NCI-H82 (cell line): Measurements from ENCODE around the gene CCBE1.
"Not testable (repeated sequence)": the region's sequence is repeated elsewhere in the genome, so short reads cannot be mapped to it uniquely, and the experiment has no call there.

Experiments used
- DNase-seq: peaks from one replicate; lab custom pipeline; 2025; lab: John Stamatoyannopoulos, UW

CCBE1 gene

DNA sequence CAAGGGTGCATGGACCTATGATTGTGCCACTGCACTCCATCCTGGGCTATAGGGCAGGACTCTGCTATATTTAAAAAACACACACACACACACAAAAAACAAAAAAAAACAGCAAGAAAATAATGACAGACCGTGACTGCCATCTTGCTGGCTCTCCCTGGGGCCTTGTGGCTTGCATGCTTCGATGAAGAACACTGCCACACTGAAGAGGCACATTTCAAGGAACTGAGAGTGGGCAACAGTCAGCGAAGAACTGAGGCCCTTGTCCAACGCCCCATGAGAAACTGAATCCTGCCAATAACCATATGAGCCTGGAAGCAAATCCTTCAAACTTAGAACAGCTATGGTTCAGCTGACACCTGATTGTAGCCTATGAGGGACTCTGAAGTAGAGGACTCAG, 158.1 kb downstream of the CCBE1 start:
- no peak for DNase-seq

DNA sequence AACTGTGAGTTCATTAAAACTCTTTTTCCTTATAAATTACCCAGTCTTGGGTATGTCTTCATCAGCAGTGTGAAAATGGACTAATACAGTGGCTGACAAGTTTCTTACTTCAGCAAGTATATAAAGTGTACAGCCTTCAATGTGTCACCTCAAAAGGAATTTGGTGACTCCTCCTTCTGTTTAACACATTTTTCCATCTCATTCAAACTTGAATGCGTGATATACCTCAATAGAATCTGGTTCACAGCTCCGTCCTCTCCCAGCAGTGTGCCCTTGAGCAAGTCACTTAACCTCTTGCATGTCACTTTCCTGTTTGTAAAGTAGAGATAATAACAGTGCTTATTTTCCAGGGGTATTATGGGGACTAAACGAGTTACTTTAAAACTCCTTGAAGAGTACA, 159.6 kb downstream of the CCBE1 start:
- no peak for DNase-seq

DNA sequence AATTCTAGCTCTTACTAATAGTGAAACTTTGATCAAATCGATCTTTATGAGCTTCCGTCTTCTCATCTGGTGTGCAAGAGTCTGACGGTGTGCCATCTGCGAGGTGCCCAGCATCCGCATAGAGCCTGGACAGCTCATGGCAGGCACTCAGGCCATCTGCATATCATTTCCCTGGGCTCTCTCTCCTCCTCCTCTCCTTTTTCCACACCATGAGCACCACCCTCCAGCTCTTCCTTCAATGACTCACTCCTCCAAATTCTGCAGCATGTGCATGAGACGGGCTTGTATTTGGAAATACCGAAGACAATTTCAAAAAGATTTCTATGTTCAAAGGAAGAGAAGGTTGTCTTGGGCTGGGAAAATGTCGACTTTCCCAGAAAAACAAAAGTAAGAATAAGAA, 161.1 kb downstream of the CCBE1 start:
- no peak for DNase-seq

DNA sequence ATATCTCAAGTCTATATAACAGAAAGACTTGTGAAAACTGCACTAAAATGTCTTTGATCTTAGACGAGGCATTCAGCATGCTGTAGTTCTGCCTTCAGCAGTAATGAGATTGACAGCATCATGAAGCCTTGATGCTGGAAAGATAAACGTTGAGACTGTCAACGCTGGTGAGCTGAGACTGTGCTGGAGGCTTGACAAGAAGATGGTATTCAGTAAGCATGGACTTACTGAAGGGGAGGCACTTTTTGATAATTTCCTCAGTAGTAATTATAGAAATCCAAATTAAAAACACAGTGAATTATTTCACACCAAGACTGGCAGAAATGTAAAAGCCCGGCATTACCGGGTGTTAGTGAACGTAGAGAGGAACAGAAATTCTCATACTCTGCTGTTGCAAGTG, 162.2 kb downstream of the CCBE1 start:
- no peak for DNase-seq

DNA sequence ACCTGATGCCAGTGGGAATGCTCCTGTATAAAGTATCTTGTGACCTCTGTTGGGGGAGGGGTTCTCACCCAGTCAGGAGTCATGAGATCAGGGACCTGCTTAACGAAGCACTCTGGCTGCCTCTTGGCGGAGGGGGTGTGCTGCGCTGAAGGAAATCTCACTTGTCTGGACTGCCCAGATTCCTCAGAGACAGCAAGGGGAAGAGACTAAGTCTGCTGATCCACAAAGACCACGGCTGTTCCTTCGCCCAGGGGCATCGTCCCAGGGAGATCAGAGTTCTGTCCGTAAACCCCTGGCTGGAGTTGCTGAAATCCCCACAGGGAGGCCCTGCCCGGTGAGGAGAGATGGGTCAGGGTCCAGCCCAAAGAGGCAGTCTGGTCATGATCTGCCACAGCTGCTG, 168.4 kb downstream of the CCBE1 start:
- DNase-seq, result no peak

DNA sequence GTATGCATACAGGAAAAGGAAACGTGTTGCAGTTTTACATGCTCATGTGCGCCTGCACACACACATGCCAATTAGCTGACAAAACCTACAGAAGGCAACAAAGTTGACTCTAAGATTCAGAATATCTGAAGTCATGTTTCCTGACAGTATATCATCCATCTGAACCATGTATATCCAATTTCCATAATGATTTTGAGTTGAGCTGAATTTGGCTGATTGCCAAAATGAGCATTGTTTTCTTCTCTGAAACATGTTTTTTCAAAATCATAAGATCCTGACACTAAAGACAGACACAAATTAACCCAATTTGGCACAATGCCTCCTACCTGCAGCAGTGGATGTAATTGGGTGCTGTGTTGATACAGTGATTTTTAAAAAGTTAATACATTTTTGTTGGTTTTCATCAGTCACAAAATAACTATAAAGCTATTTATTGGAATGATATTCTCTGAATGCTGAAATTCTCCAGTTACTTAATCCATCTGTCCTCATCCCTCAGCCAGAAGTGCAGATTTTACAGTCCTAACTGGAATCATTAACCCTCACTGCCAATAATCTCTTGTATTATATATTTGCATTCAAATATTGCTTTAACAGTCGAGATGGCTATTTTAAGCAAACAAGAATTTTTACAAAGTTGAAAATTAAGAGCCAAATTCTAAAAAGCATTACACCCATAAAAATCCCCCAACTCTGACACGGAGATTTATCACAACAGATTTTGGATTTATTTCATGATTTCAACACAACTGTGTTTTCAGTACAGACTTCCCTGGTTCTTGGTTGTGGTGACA, 176.5 kb downstream of the CCBE1 start:
- no peak for DNase-seq

DNA sequence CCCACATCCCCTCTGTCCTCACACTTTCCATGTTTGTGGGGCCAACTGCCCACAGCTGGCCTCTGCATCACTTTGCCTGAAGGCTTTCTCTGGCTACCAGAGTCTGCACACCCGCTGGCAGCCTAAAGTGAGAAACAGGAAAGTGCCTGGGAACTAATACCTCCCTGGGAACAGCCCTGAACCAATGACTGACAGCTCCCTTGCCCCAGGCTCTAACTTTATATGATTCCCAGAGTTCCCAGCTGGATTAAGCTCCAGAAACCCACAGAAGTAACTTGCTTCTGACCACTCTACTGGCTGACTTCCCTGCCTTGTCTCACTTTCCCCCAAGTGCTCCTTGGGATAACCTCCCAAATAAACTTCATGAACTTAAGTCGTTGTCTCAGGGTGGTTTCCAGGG, 178.5 kb downstream of the CCBE1 start:
- DNase-seq, result no peak

DNA sequence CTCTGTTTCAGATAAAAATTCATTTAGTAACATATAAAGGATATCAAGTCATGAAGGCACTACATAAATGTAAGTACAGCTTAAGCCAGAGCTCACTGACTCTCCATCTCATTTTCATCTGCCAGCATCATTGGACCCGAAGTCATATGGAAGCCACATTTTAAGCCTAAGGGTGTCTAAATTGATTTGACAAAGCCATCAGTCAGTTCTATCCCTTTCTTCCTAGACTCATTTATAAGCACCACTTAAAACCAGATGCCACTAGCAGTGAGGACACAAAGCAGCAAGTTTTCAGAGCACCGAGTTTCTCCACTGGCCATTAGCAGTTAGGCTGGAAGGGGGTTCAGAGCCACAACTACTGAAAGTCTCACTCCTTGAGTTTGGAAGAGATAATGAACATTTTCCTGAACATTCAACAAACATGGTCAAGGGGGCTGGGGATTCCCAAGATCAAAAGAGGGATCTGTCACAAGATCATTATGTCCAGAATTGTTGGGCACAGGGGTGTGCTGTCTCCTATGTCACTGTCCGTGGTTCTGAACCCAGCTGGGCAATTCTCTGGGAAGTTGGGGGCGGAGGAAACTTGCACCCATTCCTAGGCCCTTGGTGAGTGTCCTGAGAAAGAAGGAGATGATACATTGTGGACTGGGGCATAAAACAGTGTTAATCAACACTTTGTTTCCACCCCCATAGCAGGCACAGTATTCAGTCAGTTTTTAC, 179.6 kb downstream of the CCBE1 start:
- no peak for DNase-seq

DNA sequence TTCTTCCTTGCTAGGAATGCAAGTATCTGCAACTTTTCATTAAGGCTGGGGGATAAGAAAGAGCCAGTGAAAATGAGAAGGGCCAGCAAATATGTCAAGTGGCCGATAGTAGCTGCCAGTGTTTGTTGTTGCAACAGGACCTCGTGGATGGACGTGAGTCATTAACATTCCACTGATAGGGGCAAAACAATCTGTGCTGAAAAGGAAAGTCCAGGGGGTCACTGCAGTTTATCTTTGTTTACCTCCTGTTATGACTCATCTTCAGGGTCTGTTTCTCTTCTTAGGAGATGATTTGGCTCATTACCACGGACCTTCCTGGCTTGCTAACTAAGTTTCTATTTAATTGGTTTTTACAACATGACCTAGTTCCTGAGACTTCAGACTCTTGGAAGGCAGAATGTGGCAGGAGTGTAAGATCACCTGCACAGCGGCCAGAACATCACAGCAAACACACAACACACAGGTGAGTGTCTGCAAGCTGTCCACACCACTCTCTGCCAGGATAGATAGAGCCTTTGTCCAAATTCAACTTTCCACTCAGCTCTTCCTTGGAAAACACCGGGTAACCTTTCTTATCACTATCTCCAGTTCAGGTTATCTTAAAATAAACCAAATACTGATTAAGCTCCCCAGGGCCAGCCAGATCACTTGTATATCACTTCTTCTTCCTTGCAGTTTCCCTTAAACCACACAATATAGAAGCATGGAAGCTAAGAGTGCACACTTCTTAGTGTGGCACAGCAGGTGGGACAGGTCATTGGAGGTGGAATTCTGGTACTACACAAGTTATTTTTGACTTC, 180.7 kb downstream of the CCBE1 start:
- no peak for DNase-seq

DNA sequence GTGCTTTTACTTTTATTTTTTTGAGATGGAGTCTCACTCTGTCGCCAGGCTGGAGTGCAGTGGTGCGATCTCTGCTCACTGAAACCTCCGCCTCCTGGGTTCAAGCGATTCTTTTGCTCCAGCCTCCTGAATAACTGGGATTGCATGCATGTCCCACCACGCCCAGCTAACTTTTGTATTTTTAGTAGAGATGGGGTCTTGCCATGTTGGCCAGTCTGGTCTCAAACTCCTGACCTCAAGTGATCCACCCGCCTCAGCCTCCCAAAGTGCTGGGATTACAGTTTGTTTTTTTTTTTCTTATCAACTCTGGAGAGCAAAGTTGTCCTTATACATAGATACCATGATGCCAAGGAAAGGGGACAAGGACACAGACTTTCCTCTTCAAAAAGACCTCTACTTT, 181.3 kb downstream of the CCBE1 start:
- not testable (repeated sequence) for DNase-seq

DNA sequence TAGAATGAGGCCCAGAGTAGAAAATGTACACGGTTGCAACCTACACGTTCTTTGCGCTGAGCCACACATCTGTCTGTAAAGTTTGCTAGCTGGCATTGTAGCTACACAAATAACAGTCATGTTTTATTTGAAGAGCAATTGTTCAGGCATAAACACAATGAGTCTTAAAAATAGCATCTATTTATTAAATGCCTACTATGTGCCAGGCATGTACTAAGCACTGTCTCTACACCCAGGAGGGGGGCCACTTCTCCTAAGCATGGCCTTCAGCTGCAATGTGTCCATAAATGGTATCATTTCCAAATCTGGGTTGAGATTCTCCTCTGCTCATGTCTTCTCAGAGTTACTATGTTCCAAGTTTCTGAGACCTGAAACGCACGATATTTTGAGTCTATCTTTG, 182.1 kb downstream of the CCBE1 start:
- no peak for DNase-seq

DNA sequence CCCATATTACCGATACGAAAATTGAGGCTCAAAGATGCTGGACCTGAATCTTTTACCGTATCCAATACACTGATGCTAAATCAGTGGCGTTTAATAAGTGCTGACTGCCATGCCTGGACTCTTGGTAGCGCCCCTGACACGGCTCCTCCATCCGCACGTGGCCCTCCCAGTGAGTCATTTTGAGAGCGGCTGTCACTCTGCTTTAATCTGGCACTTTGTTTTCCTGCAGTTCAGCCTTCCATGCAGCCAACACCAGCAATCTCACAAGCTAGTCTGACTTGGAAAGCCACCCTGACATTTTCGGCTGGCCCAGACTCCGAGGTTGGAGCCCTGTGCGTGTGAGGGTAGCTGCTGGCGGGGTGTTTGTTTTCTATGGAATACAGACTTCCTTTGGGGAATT, 183.0 kb downstream of the CCBE1 start:
- peak; percentile 29 for DNase-seq

DNA sequence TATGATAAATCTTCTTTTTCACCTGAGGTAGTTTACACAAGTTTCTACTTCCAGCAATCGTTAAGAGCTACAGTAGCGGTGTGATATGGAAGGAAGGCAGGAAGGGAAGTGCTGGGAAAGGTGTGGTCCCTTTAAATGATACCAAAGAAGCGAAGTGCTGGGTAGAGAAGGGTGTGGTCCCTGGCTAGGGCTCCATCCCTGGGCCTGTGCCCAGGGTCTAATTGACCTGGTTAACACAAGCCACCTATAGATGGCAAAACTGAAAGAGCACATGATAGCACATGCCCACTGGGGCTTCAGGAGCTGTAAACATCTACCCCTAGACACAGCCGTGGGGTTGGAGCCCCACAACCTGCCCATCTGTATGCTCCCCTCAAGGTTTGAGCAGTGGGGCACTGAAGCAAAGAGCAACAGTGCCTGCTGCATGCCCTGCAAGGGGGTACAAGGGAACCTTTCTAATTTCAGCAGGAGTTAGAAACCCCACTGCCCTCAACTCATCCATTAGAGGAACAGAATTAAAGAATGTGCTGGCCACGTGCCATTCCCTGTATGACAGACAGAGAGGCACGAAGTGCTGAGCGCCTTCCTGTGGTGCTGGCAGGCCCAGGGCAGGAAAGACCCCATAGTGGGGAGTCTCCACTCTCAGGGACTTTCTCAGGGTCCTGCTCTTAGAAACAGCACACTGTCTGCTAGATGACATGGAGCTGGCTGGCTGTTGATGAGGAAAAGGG, 185.0 kb downstream of the CCBE1 start:
- no peak for DNase-seq

DNA sequence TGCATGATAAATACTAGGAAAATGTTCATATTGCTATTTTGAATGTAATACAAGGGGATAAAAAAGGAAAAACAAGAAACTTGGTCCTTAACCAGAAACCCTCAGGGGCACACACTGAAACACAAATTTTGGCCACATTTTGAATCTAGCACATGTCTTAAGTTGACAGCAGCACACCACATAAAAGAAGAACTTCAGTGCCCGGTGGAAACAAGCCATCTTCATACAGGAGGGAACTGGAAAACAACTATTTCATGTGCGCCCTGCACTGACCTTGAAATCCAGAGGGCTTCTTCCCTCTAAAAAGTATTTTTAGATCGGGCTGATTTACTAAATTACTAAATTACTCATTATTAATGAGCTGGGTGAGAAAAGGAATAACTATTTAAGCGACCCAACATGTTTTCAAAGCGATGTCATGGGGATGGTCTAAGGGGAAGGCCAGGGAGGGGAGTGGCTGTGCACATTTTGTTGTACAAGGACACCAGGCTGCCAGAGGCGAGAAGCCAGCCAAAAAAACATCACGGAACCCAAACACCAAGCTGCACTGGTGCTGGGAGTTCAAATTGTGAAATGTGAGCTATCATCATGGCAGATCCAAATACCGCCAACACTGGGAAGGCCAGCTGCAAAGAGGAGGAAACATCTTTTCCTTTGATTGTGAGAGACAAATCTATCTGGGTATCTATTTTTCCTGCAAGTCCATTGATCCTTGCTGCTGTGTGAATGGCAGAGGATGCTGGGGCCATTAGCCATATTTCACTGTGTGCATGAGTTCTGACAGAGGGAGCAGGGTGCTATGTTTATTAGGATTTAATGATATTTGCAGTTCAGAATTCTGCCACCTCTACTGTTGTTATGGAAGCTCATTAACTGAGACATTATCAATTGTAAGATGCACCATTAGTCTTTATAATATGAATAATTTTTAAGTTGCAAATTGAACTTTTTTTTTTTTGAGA, 187.5 kb downstream of the CCBE1 start:
- DNase-seq, result no peak

DNA sequence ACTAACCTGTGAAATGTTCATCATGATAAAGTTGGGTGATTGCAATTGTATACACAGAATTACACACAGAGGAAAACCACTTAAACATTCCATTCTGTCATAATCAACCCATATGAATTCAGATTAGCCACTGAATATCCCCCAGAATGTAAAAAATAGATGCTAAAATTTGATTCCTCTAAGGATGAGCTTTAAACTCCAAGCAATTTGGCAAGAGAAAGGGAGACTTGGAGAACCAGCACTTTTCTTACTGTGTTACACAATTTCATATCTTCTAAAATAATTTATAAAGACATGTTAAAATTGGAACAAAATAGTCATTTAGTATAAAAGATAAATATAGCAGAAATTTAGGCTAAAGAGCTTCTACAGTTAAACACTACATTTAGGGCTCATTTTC, 191.9 kb downstream of the CCBE1 start:
- DNase-seq, result no peak

DNA sequence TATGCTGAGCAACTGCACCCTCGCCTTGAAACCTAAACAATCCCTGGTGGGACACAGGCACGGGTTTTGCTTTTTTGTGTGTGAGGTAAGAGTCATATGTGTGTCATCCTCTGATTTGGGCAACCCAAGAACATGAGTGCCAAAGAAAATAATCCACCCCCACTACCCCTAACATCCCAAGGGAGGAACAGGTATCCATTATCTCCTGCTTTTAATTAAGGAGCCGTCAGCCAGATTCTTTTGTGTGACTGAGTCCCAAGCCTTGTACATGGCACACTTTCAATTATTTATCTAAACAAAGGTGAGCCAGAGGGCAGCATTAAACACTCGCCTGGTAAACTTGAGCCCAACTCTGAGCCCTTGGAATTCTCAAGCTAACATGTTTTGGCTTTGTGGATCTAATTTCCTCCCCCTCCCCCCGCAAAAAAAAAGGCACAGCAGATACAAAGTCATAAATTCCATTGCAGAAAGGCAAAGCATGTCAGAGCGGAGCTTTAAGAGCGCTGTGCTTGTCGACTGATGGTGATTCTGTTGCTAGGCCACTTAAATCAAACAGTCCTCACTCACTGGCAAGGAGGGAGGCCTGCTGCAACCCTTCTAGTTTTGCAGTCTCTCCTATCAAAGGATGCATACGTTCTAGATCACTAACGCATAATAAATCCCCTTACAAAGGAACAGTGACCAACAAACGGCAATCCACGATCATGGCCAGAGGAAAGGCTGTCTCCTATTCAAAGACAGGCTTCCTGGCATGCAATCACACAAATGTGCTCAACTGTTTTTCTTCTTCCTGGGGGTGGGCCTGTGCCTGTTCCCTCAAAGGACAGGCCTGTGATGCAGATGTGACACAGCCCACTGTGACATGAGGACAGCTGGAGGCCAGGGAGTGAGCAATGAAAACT, 194.7 kb downstream of the CCBE1 start:
- DNase-seq, result no peak

DNA sequence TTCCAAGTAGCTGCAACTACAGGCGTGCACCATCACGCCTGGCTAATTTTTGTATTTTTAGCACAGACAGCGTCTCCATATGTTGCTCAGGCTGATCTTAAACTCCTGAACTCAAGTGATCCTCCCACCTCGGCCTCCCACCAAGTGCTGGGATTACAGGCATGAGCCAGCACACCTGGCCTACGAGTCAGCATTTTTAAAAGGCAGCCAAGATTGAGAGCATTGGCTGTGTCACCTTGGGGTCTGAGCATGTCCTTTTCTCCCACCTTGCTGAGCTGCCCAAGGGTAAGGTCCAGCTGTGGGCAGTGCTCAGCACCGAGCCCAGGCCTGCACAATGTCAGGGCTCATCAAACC, 195.3 kb downstream of the CCBE1 start:
- DNase-seq, result peak; percentile 20

DNA sequence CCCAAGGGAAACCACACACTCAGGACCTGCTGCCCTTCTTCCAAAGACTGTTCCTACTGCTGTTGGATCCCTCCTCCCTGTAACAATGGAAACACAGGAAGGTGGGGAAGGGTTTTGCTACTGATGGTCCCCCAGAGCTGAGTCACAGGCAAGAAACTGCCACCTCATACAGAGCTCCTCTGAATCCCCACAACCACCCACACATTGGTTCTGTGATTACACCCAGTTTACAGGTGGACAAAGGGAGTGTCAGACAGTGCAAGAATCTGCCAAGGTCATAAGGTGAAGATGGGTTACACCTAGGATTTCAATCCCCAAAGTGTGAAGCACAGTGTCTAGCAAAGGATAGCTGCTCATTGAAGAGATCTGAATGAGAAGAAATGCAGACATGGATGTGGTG, 196.5 kb downstream of the CCBE1 start:
- DNase-seq, result no peak

DNA sequence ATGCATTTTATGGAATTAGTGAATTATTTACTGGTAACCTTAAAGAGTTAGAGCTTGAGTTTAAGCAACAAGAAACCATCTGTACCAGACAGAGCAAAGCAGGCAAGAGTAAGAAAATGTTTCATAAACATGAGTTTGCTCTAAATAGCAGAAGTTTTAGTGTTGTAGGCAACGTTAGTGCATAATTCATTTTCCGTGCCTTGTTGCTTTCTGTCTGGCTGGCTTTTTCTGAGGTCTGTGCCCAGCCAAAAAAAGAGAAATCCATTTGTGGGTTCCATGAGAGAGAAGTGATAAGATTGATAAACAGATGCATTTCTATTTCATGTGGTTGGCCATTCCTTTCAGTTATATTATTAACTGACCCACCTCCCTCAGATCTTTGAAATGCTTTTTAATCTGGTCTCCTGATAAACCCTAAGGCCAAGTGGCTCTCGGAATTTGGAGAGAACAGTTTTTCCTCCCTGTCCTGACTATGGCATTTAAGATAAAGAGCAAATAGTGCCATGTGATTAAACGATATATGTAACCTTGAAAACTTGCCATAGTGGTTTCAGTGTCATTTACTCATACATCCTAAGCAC, 198.6 kb downstream of the CCBE1 start:
- no peak for DNase-seq
